Endothelial cell (in vitro differentiated cells): ENCODE measurements around the gene KREMEN1. TPM values are rescaled to one million over a fixed set of nuclear protein-coding genes. Genes with fewer than 3 reads are reported as not detected.

Experiments
- DNase-seq: peaks from one replicate; pipeline ENCODE4 v3.0.0; 2021; ENCODE audit warnings: low spot score
- H3K27ac Mint-ChIP-seq: one replicate; pipeline ENCODE4 v1.8.0; 2021; ENCODE audit warnings: mixed read lengths, inconsistent platforms; ENCODE audit not compliant: unreplicated experiment
- H3K27me3 Mint-ChIP-seq: one replicate; pipeline ENCODE4 v1.8.0; 2021; ENCODE audit warnings: mild to moderate bottlenecking, moderate library complexity, mixed read lengths, inconsistent platforms; ENCODE audit not compliant: unreplicated experiment
- H3K36me3 Mint-ChIP-seq: one replicate; pipeline ENCODE4 v1.8.0; 2021; ENCODE audit warnings: mild to moderate bottlenecking, low read depth, mixed read lengths, inconsistent platforms; ENCODE audit not compliant: unreplicated experiment
- H3K4me1 Mint-ChIP-seq: one replicate; pipeline ENCODE4 v1.8.0; 2021; ENCODE audit warnings: mild to moderate bottlenecking, mixed read lengths, inconsistent platforms; ENCODE audit not compliant: unreplicated experiment
- H3K4me3 Mint-ChIP-seq: one replicate; pipeline ENCODE4 v1.8.0; 2021; ENCODE audit warnings: mild to moderate bottlenecking, mixed read lengths, inconsistent platforms; ENCODE audit not compliant: unreplicated experiment
- H3K9me3 Mint-ChIP-seq: one replicate; pipeline ENCODE4 v1.8.0; 2021; ENCODE audit warnings: mixed read lengths, inconsistent platforms; ENCODE audit not compliant: unreplicated experiment
- CTCF ChIP-seq: fragments of 200-600 bp; sonication (generic); IDR thresholded peaks from one replicate; pipeline ENCODE4 v1.5.0; 2021; ENCODE audit warnings: antibody characterized with exemption; ENCODE audit not compliant: unreplicated experiment
- total RNA-seq: library from RNA; stranded (reverse); fragmentation: NEBNext Ultra II Directional; extraction: Animal tissue kit (Norgen Biotek cat#: 25700); gene quantifications from one replicate; pipeline ENCODE4 v1.2.1, GENCODE V29; 2021; ENCODE audit not compliant: unreplicated experiment

KREMEN1 gene
- total RNA-seq, 1 donor from 2014 or later, result 3.1 TPM

DNA sequence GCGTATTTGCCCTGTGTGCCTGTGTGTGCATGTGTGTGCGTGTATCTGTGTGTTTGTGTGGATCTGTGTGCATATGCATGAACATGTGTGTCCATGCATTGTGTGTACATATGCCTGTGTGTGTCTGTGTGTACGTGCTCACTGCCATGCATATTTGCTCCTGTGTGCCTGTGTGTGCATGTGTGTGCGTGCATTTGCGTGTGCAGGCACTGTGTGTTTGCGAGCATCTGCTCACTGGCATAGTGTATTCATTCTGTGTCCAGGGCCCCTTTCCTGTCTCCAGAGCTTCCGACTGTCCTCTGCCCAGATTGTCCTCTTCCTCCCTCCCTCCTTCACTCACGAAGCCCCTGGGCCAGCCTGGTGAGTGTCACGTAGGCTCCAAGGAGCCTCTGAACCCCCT, 138.6 kb downstream of the KREMEN1 start:
- Mint-ChIP-seq H3K9me3 (no peaks in the 10 kb centered on the region), H3K4me3 (no peak overlapping the region), H3K4me1 (peaks cover 10% of the 10 kb centered on the region), H3K27me3 (peaks cover 10% of the 10 kb centered on the region), H3K36me3 (no peaks in the 10 kb centered on the region), H3K27ac (no peak overlapping the region)
- TF ChIP-seq CTCF, result no peak
- no peak for DNase-seq

DNA sequence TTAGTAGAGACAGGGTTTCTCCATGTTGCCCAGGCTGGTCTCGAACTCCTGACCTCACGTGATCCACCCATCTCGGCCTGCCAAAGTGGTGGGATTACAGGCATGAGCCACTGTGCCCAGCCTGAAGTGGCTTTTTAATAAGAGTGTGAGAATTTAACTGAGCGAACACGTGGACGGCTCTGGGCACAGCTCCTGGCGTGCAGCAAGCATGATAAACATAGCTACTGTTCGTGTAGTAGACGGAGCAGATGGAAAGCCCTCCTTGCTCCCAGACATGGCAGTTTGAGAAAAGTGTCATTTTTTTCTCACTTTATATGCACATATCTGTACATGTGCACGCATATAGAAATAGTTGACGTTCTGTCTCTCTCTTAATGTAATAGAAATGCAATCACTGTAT, 139.9 kb downstream of the KREMEN1 start:
- Mint-ChIP-seq H3K4me3 (no peak overlapping the region), H3K9me3 (no peaks in the 10 kb centered on the region), H3K27ac (no peak overlapping the region), H3K36me3 (no peaks in the 10 kb centered on the region), H3K4me1 (peaks cover 10% of the 10 kb centered on the region), H3K27me3 (peaks cover 10% of the 10 kb centered on the region)
- no peak for TF ChIP-seq CTCF
- no peak for DNase-seq

DNA sequence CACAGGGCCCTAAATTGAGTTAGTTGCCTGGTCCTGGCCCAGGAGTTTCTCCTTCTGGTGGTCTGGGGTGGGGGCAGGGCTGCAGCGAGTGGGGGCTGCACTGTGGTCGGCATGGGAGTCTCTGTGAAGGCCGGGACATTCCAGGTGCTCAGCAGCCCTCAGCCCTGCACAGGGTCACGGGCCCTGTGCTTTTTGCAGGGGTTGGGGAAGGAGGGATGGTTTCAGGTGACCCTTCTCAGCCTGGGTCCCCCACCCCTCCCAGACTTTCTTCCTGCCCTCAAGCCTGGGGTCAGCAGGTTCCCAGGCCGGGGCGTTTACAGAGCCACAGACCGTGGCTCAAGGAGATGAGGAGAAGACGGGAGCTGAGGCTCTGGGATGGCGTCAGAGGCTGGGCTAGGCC, 140.7 kb downstream of the KREMEN1 start:
- H3K27ac Mint-ChIP-seq, result no peak overlapping the region

GRCh38 chr22:29214232-29214631, 141.4 kb downstream of the KREMEN1 start:
- TF ChIP-seq CTCF, result no peak
- H3K27me3 Mint-ChIP-seq, result peaks cover 17% of the 10 kb centered on the region
- H3K9me3 Mint-ChIP-seq, result no peaks in the 10 kb centered on the region
- no peaks in the 10 kb centered on the region for H3K36me3 Mint-ChIP-seq
- no peak for DNase-seq
- no peak overlapping the region for H3K4me3 Mint-ChIP-seq
- H3K27ac Mint-ChIP-seq, result no peak overlapping the region
- peaks cover 10% of the 10 kb centered on the region for H3K4me1 Mint-ChIP-seq

More for the DNA sequence above, 140.7 kb downstream of the KREMEN1 start:
- no peaks in the 10 kb centered on the region for H3K9me3 Mint-ChIP-seq
- peaks cover 17% of the 10 kb centered on the region for H3K27me3 Mint-ChIP-seq
- no peak for DNase-seq
- no peak overlapping the region for H3K4me3 Mint-ChIP-seq
- TF ChIP-seq CTCF, result no peak
- H3K4me1 Mint-ChIP-seq, result peaks cover 10% of the 10 kb centered on the region
- no peaks in the 10 kb centered on the region for H3K36me3 Mint-ChIP-seq

GRCh38 chr22:29215012-29215860, 142.4 kb downstream of the KREMEN1 start:
- H3K4me3 Mint-ChIP-seq, result no peak overlapping the region
- no peaks in the 10 kb centered on the region for H3K9me3 Mint-ChIP-seq
- no peaks in the 10 kb centered on the region for H3K36me3 Mint-ChIP-seq
- H3K4me1 Mint-ChIP-seq, result peaks cover 10% of the 10 kb centered on the region
- peaks cover 17% of the 10 kb centered on the region for H3K27me3 Mint-ChIP-seq
- TF ChIP-seq CTCF, result no peak
- no peak overlapping the region for H3K27ac Mint-ChIP-seq
- DNase-seq, result no peak
